Stimulated activated CD8-positive, alpha-beta memory T cell treated with anti-CD3 and anti-CD28 coated beads, Interleukin-12 subunit alpha, Interleukin-12 subunit beta, amount 100 ng/mL, for 4 hours (primary cell): ENCODE measurements around the gene HINFP.
"Not testable (repeated sequence)": the region's sequence is repeated elsewhere in the genome, so short reads cannot be mapped to it uniquely, and the experiment has no call there.

Source experiments
- DNase-seq: peaks from one replicate; pipeline ENCODE4 v3.0.0-alpha.2; 2020; ENCODE audit warnings: low read depth

The HINFP gene

DNA sequence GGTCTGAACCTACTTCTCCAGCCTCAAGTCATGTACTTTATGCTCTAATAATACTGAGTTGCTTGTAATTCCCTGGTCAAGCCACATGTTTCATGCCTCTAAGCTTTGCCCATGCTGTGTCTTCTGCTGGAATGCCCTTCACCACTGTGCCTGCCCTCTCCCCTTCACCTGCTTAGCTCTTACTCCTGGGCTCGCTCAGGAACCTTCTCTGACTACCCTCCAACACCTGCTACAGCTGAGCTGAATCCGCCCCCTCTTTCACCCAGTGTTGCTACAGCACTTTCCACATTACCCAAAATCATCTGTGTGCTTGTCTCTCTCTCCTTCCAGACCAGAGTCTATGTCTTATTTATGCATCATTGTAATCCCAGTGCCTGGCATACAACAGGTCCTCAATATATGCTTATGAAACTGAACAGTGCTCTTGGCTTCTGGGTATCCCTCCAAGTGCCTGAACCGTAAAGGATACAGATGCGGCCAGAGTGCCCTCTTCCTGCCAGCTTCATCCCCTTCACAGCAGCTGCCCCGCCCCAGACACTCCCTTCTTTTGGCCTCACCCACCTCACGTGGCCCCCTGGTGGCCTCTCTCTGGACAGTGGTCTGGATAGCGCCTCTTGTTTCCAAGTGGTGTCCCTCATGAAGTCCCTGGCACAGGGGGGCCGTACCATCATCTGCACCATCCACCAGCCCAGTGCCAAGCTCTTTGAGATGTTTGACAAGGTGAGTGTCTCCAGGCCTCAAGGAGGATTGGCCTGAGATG, 34.5 kb downstream of the HINFP start:
- no peak for DNase-seq

DNA sequence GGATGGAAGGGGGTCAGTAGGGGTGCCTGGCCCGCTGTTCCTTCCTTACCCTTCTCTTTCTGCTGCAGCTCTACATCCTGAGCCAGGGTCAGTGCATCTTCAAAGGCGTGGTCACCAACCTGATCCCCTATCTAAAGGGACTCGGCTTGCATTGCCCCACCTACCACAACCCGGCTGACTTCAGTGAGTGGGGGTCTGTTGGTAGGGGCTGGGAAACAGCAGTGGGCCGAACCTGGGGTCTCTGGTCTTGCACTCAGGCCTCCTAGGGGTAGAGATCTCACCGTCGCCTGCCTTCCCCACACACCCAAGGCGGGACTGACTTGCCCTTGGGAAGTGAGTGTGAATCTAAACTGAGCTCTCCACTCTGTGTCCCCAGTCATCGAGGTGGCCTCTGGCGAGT, 35.1 kb downstream of the HINFP start:
- no peak for DNase-seq

- no peak for DNase-seq
Measured at GRCh38 chr11:119157063-119157462, 35.7 kb downstream of the HINFP start.

DNA sequence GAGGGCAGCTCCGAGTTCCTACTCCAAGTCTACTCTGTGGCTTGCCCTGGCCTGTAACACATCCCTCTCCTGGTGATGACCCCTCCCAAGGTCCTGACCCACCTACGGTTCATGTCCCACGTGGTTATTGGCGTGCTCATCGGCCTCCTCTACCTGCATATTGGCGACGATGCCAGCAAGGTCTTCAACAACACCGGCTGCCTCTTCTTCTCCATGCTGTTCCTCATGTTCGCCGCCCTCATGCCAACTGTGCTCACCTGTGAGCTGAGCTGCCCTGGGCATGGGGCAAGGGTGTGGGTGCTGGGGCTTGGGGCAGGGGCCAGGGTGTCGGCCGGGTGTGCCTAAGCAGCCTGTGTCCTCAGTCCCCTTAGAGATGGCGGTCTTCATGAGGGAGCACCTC, 37.1 kb downstream of the HINFP start:
- DNase-seq: no peak

GRCh38 chr11:119160151-119160550, 38.8 kb downstream of the HINFP start:
- no peak for DNase-seq

GRCh38 chr11:119161871-119162270, 40.5 kb downstream of the HINFP start:
- DNase-seq: no peak

- DNase-seq: no peak
Measured at GRCh38 chr11:119166368-119167076, 45.1 kb downstream of the HINFP start.

- DNase-seq: not testable (repeated sequence)
Measured at GRCh38 chr11:119167077-119167458, 45.7 kb downstream of the HINFP start.

DNA sequence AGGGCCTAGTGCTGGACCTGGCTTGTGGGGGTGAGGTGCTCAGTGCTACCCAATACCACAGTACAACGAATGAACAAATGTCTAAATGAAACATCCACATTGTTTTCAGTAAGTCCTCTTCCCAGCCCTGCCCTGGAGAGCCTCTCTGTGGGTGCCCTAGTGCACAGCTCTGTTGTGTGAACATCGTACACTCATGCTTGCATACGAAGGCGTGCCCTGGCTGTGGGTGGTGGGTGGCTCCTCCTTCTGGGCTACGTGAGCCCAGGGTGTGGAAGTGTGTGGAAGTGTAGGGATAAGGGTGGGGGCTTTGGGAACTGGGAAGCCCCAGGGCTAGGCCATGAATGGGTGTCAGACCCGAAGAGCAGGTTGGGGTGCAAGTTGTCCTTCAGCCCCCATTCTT, 46.6 kb downstream of the HINFP start:
- no peak for DNase-seq

- DNase-seq: peak; percentile 65
Measured at GRCh38 chr11:119168471-119169281, 47.3 kb downstream of the HINFP start, which contains the start of gene NLRX1. Gene NLRX1 (plus strand): TSS chr11:119168725. CDS start chr11:119171404, 2,679 bp downstream.

DNA sequence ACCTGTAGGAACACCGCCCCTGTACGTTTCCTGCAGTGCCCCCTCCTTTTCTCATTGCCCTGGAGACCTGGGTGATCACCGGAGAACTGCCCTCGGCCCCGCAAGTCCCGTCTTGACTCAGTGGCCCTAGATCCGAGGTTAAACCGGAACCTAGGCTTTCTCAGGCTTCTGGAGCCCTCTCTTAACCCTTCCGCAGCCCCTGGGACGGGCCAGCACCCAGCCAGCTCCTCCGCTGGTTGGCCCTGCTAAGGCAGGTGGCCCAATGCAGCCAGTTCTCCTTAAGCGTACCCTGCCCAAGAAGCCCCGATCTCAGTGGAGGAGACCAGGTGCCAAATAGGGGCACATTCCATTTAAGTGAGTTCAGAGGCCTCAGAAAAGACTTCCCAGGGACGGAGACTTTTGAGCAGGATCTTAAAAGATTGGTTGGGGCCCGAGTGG, 47.9 kb downstream of the HINFP start:
- DNase-seq: no peak

GRCh38 chr11:119172513-119172912, 51.1 kb downstream of the HINFP start:
- no peak for DNase-seq

- no peak for DNase-seq
Measured at GRCh38 chr11:119173453-119173852, 52.1 kb downstream of the HINFP start.

DNA sequence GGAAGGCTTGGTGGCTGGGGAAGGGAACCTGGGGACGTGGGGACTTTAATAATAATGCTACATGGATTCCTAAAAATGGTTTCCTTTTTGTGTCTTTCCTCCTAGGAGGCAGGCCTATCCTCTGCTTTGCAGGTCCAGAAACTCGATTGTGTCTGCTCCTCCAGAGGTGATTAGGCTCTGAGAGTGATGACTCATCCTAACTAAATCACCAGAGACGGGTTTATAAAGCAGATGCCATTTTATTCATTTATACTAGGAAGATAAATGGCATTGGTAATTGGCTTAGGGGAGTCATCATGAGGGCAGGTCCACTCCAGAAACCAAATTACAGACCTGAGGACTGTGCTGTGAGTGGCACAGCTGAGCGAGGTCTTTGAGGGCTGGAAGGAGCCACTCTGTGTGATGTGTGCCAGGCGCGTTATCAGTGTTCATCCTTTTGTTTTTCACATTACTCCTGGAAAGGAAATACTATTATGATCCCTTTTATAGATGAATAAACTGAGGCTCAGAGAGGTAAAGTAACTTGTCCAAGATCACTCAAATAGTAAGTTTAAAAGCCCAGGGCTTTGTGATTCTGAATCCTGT, 54.2 kb downstream of the HINFP start:
- DNase-seq: no peak

DNA sequence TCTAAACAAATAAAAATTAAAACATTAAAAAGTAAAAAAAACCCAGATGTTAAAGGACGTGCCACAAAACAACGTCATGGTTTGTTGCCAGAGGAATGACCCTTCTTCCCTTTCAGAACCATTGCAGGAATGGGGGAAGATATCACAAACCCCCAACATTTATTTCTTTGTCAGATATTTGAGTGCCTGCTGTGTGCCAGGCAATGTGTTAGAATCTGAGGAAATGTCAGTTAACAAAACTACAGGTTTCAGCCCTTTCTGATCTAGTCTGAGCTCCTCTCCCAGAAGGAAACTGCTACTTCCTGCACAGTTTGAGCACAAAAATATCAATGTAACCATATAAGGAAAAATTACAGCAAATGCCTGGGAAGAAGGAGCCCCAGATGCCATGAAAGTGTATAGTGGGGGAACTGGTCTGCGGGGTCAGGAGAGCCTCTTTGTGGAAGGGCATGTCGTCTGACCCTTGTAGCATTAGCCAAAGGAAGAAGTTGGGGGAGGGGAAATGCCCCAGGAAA, 56.8 kb downstream of the HINFP start:
- no peak for DNase-seq

GRCh38 chr11:119179342-119179741, 58.0 kb downstream of the HINFP start:
- no peak for DNase-seq

DNA sequence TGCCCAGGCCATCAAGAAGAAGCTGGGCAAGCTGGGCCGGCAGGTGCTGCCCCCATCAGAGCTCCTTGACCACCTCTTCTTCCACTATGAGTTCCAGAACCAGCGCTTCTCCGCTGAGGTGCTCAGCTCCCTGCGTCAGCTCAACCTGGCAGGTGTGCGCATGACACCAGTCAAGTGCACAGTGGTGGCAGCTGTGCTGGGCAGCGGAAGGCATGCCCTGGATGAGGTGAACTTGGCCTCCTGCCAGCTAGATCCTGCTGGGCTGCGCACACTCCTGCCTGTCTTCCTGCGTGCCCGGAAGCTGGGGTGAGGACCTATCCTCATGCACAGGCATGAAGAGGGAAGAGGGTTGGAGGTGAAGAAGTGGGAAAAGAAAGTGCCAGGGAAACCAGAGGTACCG, 58.6 kb downstream of the HINFP start:
- DNase-seq: no peak

DNA sequence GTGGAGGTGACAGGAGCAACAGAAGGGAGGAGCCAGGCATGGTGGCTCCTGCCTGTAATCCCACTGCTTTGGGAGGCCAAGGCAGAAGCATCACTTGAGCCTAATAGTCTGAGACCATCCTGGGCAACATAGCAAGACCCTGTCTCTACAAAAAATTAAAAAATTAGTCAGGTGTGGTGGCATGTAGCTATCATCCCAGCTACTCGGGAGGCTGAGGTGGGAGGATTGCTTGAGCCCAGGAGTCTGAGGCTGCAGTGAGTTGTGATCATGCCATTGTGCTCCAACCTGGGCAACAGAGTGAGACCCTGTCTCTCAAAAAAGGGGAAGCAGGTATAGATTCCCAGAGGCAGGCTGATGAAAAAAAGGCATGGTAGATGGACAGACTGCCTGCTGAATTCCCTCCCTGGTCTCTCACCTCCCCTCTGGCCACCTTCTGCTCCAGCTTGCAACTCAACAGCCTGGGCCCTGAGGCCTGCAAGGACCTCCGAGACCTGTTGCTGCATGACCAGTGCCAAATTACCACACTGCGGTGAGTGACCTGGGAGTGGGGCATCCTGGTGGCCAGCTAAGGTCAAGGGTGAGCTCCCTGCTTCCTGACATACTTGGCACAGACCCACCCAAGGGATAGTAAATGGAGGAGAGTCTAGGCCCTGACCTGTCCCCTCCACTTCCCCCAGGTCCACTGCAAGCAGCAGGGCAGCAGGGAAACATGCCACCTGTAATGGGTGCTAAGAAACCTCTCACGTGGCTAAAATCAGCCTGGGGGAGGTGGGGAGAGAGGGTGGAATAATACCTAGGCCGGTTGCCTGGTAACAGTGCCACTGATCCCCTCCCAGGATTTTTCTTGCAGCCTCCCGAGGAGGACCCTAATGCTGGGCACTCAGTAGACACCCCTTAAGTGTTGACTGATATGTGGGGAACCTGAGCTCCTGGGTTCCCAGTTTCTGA, 59.6 kb downstream of the HINFP start:
- no peak for DNase-seq

DNA sequence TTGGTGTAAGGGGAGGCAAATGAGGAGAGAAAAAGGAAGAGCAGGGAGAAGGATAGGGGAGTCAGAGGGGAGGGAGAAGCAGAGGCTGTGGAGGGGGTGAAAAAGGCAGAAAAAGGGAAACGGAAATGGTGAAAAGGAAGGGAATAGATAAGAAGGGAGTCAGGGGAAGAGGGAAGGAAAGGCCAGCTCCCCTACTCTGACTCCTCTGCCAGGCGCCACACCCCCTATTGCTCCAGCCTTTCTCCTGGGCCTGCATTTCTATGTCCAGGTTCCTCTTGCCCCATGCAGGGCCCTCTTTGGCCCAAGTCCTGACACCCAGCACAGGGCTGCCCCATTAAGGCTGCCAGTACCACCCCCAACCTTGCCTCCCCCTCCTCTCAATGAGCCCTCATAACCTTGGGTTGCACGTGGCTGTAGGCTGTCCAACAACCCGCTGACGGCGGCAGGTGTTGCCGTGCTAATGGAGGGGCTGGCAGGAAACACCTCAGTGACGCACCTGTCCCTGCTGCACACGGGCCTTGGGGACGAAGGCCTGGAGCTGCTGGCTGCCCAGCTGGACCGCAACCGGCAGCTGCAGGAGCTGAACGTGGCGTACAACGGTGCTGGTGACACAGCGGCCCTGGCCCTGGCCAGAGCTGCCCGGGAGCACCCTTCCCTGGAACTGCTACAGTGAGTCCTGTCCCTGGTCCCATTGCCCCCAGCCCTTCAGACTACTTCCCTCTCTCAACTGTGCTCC, 60.5 kb downstream of the HINFP start:
- no peak for DNase-seq

DNA sequence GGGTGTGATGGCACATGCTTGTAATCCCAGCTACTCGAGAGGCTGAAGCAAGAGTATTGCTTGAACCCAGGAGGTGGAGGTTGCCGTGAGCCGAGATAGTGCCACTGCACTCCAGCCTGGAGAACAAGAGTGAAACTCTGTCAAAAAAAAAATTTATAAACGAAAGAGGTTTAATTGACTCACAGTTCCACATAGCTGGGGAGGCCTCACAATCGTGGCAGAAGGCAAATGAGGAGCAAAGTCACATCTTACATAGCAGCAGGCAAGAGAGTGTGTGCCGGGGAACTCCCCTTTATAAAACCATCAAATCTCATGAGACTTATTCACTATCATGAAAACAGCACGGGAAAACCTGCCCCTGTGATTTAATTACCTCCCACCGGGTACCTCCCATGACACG, 63.0 kb downstream of the HINFP start:
- not testable (repeated sequence) for DNase-seq
